GM18867 (cell line): ENCODE data around the gene KIAA0513.

Source experiments
- ATAC-seq: cut with Tn5 transposase; IDR thresholded peaks from one replicate; pipeline ENCODE4 v1.9.1; 2021; ENCODE audit warnings: mild to moderate bottlenecking, moderate library complexity; ENCODE audit not compliant: unreplicated experiment

Gene KIAA0513

DNA sequence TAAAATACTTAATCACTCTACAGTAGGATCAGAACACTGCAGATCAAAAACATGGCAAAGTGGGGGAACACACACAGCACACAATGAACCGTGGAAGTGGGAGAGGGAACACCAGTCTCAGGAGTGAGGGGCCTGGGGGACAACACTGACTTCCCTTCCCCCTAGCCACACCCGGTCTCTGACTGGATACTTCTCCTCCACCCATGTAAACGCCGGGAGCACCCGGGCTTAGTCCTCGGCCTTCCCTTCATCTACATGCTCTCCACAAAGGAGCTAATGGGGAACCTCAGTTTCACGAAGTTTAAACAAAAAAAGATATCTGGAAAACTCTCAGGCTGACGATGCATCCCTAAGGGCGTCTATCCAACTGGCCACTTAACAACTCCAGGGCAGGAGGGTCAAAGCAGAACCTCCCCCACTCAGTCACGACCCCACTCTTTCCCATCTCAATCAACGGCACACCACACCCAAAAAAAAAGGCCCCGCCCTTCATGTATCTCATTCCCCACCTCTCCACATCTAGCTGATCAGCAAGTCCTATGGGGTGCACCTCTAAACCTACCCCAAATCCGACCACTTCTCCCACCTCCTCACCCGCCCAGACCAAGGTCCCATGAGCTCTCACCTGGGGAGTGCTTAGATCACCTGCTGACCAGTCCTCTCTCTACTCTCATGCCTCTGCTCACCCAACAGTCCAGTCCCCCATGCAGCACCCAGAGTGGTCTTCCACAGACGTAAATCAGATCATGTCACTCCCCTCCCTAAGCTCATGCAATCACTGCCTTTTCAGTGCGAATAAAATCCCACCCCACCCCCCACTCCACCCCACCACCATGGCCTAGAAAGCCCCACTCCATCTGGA, 23.6 kb upstream of the KIAA0513 start:
- no peak for ATAC-seq

- ATAC-seq, result no peak
Observed at GRCh38 chr16:85004587-85005205, 22.9 kb upstream of the KIAA0513 start.

DNA sequence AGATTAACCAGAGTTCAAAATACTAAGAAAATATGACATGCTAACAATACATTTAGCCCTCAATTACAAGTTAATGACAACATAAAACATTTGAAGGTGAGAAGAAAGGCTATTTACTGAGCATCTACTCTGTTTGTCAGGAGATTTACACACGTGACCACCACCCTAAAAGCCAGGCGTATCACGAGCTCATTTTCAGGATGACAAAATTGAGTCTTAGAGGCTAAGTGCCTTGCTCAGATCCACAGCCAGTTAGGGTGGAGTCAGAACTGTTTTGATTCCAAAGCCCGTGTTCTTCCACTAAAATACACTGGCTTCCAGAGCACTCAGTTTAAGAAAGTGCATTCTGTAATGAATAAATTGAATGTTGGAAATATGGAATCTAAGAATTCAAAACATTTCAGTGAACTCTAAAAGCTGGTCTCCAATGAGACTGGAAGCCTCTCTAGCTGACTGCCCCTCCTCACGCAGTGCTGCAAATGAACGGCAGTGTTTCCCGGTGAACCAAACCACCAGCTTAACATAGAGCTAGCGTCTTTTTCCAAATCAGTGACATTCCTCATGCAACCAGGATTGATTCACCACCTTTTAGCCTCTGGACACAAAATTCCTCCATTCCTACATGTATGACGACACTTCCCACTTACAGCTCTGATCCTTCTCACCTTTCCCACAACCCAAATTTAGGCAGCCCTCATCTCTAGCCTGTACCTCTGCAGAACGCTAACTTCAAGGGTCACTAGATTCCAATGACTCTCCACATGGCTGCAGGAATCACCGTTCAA, 22.1 kb upstream of the KIAA0513 start:
- no peak for ATAC-seq

DNA sequence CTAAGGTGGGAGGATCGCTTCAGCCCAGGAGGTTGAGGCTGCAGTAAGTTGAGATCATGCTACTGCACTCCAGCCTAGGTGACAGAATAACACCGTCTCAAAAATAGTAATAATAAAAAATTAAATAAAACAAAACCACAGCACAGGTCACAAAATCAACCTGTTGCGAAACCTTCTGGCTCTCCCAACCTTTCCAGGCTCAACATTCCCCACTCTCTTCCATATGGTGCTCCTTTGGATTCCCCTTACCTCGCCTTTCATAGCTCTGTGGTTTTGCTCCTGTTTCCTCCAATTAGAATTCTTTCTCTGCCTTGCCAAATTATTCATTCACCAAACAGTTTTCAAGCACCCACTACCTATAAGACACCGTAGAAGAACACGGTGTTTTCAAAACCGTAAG, 21.0 kb upstream of the KIAA0513 start:
- ATAC-seq, result no peak

DNA sequence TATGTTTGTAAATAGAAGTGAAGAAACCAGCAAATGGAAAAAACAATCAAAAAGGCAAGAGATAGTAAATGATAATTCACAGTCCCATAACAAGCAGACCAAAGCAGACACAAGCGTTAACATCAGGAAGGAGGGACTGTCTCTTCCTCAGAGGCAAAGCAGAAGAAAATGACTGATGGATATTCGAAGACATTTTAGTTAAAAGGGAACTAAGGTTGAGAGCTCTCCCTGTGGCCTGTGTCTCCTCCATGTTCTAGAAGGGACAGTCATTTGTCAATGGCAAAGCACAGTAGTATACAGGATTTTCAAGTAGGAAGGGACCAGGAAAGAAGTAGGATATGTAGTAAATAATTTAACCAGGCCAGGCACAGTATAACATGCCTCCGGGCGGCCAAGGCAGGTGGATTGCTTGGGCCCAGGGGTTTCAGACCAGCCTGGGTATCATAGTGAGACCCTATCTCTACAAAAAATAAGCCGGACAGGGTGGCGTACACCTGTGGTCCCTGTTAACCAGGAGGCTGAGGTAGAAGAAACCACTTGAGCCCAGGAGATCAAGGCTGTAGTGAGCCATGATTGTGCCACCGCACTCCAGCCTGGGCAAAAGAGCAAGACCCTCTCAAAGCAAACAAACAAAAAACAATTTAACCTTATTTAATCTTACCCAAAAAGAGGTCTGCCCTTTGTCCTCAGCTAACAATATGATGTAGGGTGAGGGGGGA, 19.9 kb upstream of the KIAA0513 start:
- no peak for ATAC-seq

- no peak for ATAC-seq
Observed at GRCh38 chr16:85008271-85008670, 19.3 kb upstream of the KIAA0513 start.

- ATAC-seq, result no peak
Observed at GRCh38 chr16:85010446-85010930, 17.1 kb upstream of the KIAA0513 start.

DNA sequence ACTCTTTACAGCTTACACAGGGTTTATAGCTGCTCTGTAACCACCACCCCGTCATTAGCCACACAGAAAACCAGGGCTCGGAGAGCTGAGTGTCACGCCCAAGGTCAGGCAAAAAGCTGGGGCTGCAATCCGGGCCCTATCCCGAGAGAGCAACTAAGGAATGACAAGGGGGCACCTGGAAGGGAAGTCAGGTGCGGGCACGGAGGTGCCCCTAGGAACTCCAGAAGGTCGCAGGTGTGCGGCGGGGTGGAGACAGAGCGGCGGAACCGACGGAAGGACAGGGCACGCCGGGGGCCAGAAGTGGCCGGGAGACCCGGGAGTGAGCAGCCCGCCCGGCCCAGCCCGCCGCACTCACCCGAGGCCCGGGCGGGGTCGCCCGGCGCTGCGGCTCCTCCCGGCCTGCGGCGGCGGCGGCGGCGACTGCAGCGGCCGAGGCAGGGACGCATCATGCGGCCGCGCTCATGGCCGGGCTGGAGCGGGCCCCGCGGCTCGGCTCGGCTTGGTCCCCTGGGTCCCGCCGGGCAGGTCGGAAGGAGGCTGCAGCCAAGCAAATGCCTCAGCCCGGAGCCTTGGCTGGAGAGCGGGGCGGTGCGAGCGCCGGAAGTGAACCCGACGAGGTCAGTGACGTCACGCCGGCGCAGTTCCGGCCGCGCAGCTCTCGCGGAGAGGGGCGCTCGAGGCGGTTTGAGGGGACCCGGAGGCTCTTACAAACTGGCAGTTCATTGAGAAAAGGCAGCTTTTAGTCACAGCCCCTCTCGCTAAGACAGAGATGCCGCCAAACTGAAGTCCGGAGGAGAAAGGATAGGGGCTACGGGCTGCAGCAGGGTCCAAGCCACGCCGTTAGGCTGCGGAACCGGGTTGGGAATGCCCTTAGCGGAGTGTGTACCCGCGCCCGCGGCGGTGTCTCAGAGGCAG, 16.4 kb upstream of the KIAA0513 start, which contains the start of gene ZDHHC7:
ZDHHC7 (minus strand) TSS at position 605 of the 915 bp plus-strand sequence. CDS start 20,917 bp downstream, outside the sequence.
- ATAC-seq, result peak; percentile 95

- ATAC-seq, result peak; percentile 6
Observed at GRCh38 chr16:85011846-85012284, 15.7 kb upstream of the KIAA0513 start.

- ATAC-seq, result no peak
Observed at GRCh38 chr16:85014311-85014710, 13.3 kb upstream of the KIAA0513 start.

DNA sequence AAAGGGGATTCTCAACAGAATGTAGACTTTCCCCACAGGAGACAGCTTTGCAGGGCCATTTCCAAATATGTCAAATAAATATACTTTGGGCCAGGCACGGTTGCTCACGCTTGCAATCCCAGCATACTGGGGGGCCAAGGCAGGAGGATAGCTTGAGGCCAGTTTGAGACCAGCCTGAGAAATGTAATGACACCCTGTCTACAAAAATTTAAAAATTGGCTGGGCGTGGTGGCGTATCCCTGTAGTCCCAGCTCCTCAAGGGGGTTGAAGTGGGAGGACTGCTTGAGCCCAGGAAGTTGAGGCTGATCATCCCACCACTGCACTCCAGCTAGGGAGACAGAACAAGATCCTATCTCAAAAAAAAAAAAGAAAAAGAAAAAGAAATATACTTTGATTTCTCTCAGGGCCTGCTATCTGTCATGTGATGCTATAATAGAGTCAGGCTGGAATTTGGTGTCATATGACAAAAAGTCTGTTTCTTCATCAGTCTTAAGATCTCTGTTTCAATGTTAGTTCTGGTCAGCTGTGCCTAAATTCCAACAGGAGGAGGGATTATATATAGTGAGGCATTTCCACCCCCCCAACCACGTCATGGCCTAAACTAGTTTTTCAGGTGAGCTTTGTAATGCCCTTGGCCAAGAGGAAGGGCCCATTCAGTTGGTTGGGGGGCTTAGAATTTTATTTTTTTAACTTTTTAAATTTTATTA, 12.0 kb upstream of the KIAA0513 start:
- ATAC-seq, result no peak

- ATAC-seq, result no peak
Observed at GRCh38 chr16:85017151-85017550, 10.4 kb upstream of the KIAA0513 start.

- no peak for ATAC-seq
Observed at GRCh38 chr16:85017633-85018032, 10.0 kb upstream of the KIAA0513 start.

- ATAC-seq, result no peak
Observed at GRCh38 chr16:85018529-85019236, 8.9 kb upstream of the KIAA0513 start.

- no peak for ATAC-seq
Observed at GRCh38 chr16:85019659-85020245, 7.8 kb upstream of the KIAA0513 start.

GRCh38 chr16:85025781-85026653, 1.6 kb upstream of the KIAA0513 start:
- no peak for ATAC-seq

GRCh38 chr16:85026703-85027102, 892 bp upstream of the KIAA0513 start:
- ATAC-seq, result no peak
